GM12878 (cell line): Measurements from ENCODE around the gene SLC23A2. TPM values are rescaled to one million over a fixed set of nuclear protein-coding genes. Genes with fewer than 3 reads are reported as not detected.

Experiments used
- BMI1 ChIP-seq: fragments of 450-650 bp; IDR thresholded peaks from 2 replicates; pipeline ENCODE4 v1.6.1; 2016; ENCODE audit warnings: mild to moderate bottlenecking, moderate library complexity, borderline replicate concordance
- BRCA1 ChIP-seq: IDR thresholded peaks from 2 replicates; pipeline ENCODE4 v1.6.1; 2011; ENCODE audit warnings: low read depth, low read length, improper control_type of control experiment
- CUX1 ChIP-seq: IDR thresholded peaks from 2 replicates; pipeline ENCODE4 v1.6.1; 2012; ENCODE audit warnings: improper control_type of control experiment, low read depth, low read length; ENCODE audit not compliant: insufficient replicate concordance
- HSF1 ChIP-seq: fragments of 150-350 bp; IDR thresholded peaks from 2 replicates; pipeline ENCODE4 v1.6.1; 2014; ENCODE audit warnings: mild to moderate bottlenecking, low read depth, low read length
- LARP7 ChIP-seq: fragments of 450-650 bp; IDR thresholded peaks from 2 replicates; pipeline ENCODE4 v1.6.1; 2017; ENCODE audit warnings: mild to moderate bottlenecking
- NFIC ChIP-seq: IDR thresholded peaks from 2 replicates; pipeline ENCODE4 v1.6.1; 2012; ENCODE audit warnings: low read depth, mild to moderate bottlenecking, inconsistent platforms, low read length, moderate library complexity
- POLR2A ChIP-seq: IDR thresholded peaks from 2 replicates; pipeline ENCODE4 v1.6.1; 2011; ENCODE audit warnings: low read depth, mild to moderate bottlenecking, low read length
- RAD21 ChIP-seq: IDR thresholded peaks from 2 replicates; pipeline ENCODE4 v1.6.1; 2011; ENCODE audit warnings: mild to moderate bottlenecking, low read depth, low read length, moderate library complexity; ENCODE audit not compliant: insufficient read depth
- RELA ChIP-seq: fragments of 450-650 bp; IDR thresholded peaks from 2 replicates; pipeline ENCODE4 v1.8.0; 2014; ENCODE audit warnings: borderline replicate concordance; ENCODE audit not compliant: partially characterized antibody
- RFX5 ChIP-seq: IDR thresholded peaks from 2 replicates; pipeline ENCODE4 v1.6.1; 2011; ENCODE audit warnings: low read depth, low read length, improper control_type of control experiment
- SMC3 ChIP-seq: IDR thresholded peaks from 2 replicates; pipeline ENCODE4 v1.6.1; 2011; ENCODE audit warnings: low read length, improper control_type of control experiment, borderline replicate concordance
- SPI1 ChIP-seq: IDR thresholded peaks from 2 replicates; pipeline ENCODE4 v1.6.1; 2011; ENCODE audit warnings: low read depth, mild to moderate bottlenecking, low read length, moderate library complexity, borderline replicate concordance; ENCODE audit not compliant: insufficient read depth
- STAT3 ChIP-seq: IDR thresholded peaks from 2 replicates; pipeline ENCODE4 v1.6.1; 2011; ENCODE audit warnings: low read depth, low read length, improper control_type of control experiment
- polyA plus RNA-seq, 11 experiments: library from polyadenylated mRNA; depleted of rRNA in 4 of 11; unstranded in 6 of 11; stranded (reverse) in 5 of 11; fragments of >200 nt; fragmentation: Nextera tagmentation in 4 of 11; fragmentation: Illumina TruSeq in 1 of 11; extraction: Ambion mirVana in 4 of 11; extraction: Trizol in 1 of 11; gene quantifications; 1 replicate in 1 of 11; 2 replicates in 10 of 11; pipeline versions ENCODE4 v1.2.1 to v1.2.3, GENCODE V29; 2011 to 2016; ENCODE audit warnings: inconsistent platforms in 2 of 11, missing spikeins in 2 of 11, low read depth in 1 of 11
- total RNA-seq, 4 experiments: library from RNA; depleted of rRNA in 3 of 4; stranded (reverse); fragments of >200 nt in 3 of 4; fragmentation: Illumina TruSeq in 1 of 4; extraction: Trizol in 1 of 4; gene quantifications; 2 replicates each; pipeline versions ENCODE4 v1.2.1 to v1.2.3, GENCODE V29; 2013 to 2021
- TF ChIP-seq, protein P1 (sequence below): fragments of 450-650 bp; IDR thresholded peaks from 2 replicates; pipeline ENCODE4 v1.6.1; 2017; ENCODE audit warnings: borderline replicate concordance
- TF ChIP-seq, protein P2 (sequence below): fragments of 450-650 bp; IDR thresholded peaks from 2 replicates; pipeline ENCODE4 v1.6.1; 2018; ENCODE audit warnings: mild to moderate bottlenecking, low read depth, moderate library complexity; ENCODE audit not compliant: partially characterized antibody
- TF ChIP-seq, protein P3 (sequence below): fragments of 450-650 bp; formaldehyde crosslinking; IDR thresholded peaks from 2 replicates; pipeline ENCODE4 v1.4.0; 2022; ENCODE audit warnings: mild to moderate bottlenecking, moderate library complexity

The SLC23A2 gene
- total and polyA plus RNA-seq, 10 of the 15 experiments (the other 5 are each of a cell fraction or from before 2014, with no cell fraction given): 4.4 to 56.1 (median 35.5) TPM

DNA sequence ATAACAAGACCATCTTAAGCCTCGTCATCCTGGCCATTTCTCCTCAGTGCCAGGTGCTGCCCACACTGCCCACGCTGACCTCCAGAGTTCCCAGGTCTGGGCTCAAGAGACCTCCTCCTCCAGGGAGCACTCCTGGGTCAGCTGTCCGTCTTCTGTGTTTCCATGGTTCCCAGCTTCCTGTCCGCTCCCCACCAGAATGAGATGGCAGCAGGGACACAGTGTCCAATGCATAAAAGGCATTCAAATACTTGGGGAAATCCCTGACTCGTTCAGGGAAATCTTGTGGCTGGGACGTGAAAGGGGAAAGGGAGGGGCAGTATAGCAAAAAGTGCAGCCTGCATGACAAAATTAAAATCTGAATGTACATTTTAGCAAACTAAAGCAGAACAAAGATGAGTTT is 54.3 kb downstream of the SLC23A2 start (continued):
- no peak for TF ChIP-seq CUX1
- no peak for TF ChIP-seq LARP7
- TF ChIP-seq SPI1: no peak
- TF ChIP-seq STAT3: no peak
- TF ChIP-seq BRCA1: no peak
- no peak for TF ChIP-seq RFX5
- TF ChIP-seq SMC3: no peak
- no peak for TF ChIP-seq RELA
- TF ChIP-seq, protein P1, sequence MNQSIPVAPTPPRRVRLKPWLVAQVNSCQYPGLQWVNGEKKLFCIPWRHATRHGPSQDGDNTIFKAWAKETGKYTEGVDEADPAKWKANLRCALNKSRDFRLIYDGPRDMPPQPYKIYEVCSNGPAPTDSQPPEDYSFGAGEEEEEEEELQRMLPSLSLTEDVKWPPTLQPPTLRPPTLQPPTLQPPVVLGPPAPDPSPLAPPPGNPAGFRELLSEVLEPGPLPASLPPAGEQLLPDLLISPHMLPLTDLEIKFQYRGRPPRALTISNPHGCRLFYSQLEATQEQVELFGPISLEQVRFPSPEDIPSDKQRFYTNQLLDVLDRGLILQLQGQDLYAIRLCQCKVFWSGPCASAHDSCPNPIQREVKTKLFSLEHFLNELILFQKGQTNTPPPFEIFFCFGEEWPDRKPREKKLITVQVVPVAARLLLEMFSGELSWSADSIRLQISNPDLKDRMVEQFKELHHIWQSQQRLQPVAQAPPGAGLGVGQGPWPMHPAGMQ: no peak
- no peak for TF ChIP-seq BMI1
- peak; percentile 43; the same call in 1 of the 2 replicates for TF ChIP-seq NFIC
- TF ChIP-seq, protein P2, sequence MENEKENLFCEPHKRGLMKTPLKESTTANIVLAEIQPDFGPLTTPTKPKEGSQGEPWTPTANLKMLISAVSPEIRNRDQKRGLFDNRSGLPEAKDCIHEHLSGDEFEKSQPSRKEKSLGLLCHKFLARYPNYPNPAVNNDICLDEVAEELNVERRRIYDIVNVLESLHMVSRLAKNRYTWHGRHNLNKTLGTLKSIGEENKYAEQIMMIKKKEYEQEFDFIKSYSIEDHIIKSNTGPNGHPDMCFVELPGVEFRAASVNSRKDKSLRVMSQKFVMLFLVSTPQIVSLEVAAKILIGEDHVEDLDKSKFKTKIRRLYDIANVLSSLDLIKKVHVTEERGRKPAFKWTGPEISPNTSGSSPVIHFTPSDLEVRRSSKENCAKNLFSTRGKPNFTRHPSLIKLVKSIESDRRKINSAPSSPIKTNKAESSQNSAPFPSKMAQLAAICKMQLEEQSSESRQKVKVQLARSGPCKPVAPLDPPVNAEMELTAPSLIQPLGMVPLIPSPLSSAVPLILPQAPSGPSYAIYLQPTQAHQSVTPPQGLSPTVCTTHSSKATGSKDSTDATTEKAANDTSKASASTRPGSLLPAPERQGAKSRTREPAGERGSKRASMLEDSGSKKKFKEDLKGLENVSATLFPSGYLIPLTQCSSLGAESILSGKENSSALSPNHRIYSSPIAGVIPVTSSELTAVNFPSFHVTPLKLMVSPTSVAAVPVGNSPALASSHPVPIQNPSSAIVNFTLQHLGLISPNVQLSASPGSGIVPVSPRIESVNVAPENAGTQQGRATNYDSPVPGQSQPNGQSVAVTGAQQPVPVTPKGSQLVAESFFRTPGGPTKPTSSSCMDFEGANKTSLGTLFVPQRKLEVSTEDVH: no peak
- no peak for TF ChIP-seq HSF1
- TF ChIP-seq, protein P3, sequence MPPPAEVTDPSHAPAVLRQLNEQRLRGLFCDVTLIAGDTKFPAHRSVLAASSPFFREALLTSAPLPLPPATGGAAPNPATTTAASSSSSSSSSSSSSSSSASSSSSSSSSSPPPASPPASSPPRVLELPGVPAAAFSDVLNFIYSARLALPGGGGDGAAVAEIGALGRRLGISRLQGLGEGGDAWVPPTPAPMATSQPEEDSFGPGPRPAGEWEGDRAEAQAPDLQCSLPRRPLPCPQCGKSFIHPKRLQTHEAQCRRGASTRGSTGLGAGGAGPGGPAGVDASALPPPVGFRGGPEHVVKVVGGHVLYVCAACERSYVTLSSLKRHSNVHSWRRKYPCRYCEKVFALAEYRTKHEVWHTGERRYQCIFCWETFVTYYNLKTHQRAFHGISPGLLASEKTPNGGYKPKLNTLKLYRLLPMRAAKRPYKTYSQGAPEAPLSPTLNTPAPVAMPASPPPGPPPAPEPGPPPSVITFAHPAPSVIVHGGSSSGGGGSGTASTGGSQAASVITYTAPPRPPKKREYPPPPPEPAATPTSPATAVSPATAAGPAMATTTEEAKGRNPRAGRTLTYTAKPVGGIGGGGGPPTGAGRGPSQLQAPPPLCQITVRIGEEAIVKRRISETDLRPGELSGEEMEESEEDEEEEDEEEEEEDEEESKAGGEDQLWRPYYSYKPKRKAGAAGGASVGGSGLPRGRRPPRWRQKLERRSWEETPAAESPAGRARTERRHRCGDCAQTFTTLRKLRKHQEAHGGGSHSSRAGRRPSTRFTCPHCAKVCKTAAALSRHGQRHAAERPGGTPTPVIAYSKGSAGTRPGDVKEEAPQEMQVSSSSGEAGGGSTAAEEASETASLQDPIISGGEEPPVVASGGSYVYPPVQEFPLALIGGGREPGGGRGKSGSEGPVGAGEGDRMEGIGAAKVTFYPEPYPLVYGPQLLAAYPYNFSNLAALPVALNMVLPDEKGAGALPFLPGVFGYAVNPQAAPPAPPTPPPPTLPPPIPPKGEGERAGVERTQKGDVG: no peak
- no peak for TF ChIP-seq RAD21
- no peak for TF ChIP-seq POLR2A
